Measurements from ENCODE around the gene AXL. TPM values are rescaled to one million over a fixed set of nuclear protein-coding genes. Genes with fewer than 3 reads are reported as not detected.
A peak's percentile ranks its signal among the peaks of the same experiment; 100 is the strongest.

Gene AXL
- total and polyA plus RNA-seq, 9 of the 15 experiments (the other 6 are each of a cell fraction or from before 2014, with no cell fraction given), result 0.80 to 6.6 (median 1.6) TPM

DNA sequence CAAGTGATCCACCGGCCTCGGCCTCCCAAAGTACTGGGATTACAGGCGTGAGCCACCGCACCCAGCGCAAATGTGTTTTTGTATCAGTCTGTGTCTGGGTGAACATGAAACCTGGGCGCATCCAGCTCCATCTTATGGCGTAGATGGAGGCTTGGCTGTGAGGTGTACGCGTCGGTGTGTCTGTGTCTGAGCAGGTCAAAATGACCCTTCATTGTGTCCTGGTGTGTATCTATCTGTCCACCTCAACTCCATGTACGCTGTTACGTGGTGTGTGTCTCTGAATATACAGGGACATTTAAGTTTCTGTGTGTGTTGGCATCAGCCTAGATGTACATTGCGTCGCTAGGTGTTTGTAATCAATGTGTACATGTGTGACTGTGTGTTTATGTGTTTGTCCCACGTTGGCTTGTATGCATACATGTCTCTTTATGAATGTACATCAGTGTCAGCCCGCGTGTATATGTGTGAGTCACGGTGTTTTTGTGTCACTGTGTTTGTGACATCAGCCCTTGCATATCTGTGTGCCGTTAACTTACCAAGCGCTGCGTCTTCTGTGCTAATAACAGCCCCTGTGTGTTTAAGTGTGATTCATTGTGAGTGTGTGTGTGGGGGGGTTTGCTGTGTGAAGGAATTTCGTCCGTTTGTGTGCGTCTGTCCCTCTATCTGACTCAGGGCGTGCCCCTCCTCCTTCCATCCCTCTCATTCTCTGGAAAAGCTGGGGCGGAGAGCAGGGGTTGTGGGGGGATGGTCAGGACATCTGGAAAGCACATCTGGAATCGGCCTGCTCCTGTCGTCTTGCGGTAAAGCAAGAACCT, 6.4 kb downstream of the AXL start (continued):
- TF ChIP-seq, protein P1, sequence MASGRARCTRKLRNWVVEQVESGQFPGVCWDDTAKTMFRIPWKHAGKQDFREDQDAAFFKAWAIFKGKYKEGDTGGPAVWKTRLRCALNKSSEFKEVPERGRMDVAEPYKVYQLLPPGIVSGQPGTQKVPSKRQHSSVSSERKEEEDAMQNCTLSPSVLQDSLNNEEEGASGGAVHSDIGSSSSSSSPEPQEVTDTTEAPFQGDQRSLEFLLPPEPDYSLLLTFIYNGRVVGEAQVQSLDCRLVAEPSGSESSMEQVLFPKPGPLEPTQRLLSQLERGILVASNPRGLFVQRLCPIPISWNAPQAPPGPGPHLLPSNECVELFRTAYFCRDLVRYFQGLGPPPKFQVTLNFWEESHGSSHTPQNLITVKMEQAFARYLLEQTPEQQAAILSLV (tag; IDR thresholded peaks at IDR 0.05), result no peak
- TF ChIP-seq ZNF175 (CRISPR knock-in tag; IDR thresholded peaks at IDR 0.05; ENCODE audit: low read depth), result no peak
- 0 out of 2 replicates have a peak, but pooled peaks have one; percentile 11 for TF ChIP-seq BRD4 (IDR thresholded peaks at IDR 0.05)
- no peak; the same call in 1 of the 2 replicates for TF ChIP-seq ZBED1 (IDR thresholded peaks at IDR 0.05)
- TF ChIP-seq NFIX (CRISPR knock-in tag; IDR thresholded peaks at IDR 0.05; ENCODE audit: low read depth), result no peak
- no peak for TF ChIP-seq L3MBTL2 (IDR thresholded peaks at IDR 0.05)
- TF ChIP-seq TFAM (CRISPR knock-in tag; conservative IDR thresholded peaks at IDR 0.05), result no peak
- TF ChIP-seq, protein P2, sequence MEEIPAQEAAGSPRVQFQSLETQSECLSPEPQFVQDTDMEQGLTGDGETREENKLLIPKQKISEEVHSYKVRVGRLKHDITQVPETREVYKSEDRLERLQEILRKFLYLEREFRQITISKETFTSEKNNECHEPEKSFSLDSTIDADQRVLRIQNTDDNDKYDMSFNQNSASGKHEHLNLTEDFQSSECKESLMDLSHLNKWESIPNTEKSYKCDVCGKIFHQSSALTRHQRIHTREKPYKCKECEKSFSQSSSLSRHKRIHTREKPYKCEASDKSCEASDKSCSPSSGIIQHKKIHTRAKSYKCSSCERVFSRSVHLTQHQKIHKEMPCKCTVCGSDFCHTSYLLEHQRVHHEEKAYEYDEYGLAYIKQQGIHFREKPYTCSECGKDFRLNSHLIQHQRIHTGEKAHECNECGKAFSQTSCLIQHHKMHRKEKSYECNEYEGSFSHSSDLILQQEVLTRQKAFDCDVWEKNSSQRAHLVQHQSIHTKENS (CRISPR knock-in tag; IDR thresholded peaks at IDR 0.05), result no peak
- TF ChIP-seq ZNF785 (CRISPR knock-in tag; IDR thresholded peaks at IDR 0.05), result no peak
- TF ChIP-seq, protein P3, sequence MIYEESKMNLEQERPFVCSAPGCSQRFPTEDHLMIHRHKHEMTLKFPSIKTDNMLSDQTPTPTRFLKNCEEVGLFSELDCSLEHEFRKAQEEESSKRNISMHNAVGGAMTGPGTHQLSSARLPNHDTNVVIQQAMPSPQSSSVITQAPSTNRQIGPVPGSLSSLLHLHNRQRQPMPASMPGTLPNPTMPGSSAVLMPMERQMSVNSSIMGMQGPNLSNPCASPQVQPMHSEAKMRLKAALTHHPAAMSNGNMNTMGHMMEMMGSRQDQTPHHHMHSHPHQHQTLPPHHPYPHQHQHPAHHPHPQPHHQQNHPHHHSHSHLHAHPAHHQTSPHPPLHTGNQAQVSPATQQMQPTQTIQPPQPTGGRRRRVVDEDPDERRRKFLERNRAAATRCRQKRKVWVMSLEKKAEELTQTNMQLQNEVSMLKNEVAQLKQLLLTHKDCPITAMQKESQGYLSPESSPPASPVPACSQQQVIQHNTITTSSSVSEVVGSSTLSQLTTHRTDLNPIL (CRISPR knock-in tag; IDR thresholded peaks at IDR 0.05), result no peak
- no peak for TF ChIP-seq TCF7 (IDR thresholded peaks at IDR 0.05; ENCODE audit: borderline replicate concordance)
- TF ChIP-seq, protein P4, sequence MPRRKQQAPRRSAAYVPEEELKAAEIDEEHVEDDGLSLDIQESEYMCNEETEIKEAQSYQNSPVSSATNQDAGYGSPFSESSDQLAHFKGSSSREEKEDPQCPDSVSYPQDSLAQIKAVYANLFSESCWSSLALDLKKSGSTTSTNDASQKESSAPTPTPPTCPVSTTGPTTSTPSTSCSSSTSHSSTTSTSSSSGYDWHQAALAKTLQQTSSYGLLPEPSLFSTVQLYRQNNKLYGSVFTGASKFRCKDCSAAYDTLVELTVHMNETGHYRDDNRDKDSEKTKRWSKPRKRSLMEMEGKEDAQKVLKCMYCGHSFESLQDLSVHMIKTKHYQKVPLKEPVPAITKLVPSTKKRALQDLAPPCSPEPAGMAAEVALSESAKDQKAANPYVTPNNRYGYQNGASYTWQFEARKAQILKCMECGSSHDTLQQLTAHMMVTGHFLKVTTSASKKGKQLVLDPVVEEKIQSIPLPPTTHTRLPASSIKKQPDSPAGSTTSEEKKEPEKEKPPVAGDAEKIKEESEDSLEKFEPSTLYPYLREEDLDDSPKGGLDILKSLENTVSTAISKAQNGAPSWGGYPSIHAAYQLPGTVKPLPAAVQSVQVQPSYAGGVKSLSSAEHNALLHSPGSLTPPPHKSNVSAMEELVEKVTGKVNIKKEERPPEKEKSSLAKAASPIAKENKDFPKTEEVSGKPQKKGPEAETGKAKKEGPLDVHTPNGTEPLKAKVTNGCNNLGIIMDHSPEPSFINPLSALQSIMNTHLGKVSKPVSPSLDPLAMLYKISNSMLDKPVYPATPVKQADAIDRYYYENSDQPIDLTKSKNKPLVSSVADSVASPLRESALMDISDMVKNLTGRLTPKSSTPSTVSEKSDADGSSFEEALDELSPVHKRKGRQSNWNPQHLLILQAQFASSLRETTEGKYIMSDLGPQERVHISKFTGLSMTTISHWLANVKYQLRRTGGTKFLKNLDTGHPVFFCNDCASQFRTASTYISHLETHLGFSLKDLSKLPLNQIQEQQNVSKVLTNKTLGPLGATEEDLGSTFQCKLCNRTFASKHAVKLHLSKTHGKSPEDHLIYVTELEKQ (CRISPR knock-in tag; IDR thresholded peaks at IDR 0.05), result no peak
- TF ChIP-seq, protein P5, sequence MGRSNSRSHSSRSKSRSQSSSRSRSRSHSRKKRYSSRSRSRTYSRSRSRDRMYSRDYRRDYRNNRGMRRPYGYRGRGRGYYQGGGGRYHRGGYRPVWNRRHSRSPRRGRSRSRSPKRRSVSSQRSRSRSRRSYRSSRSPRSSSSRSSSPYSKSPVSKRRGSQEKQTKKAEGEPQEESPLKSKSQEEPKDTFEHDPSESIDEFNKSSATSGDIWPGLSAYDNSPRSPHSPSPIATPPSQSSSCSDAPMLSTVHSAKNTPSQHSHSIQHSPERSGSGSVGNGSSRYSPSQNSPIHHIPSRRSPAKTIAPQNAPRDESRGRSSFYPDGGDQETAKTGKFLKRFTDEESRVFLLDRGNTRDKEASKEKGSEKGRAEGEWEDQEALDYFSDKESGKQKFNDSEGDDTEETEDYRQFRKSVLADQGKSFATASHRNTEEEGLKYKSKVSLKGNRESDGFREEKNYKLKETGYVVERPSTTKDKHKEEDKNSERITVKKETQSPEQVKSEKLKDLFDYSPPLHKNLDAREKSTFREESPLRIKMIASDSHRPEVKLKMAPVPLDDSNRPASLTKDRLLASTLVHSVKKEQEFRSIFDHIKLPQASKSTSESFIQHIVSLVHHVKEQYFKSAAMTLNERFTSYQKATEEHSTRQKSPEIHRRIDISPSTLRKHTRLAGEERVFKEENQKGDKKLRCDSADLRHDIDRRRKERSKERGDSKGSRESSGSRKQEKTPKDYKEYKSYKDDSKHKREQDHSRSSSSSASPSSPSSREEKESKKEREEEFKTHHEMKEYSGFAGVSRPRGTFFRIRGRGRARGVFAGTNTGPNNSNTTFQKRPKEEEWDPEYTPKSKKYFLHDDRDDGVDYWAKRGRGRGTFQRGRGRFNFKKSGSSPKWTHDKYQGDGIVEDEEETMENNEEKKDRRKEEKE (IDR thresholded peaks at IDR 0.05; ENCODE audit: borderline replicate concordance in 1 of 2, control insufficient read depth in 1 of 2, low read depth in 2 of 2, low read length in 1 of 2), result 0 out of 4 replicates have a peak, but pooled peaks of 1 of the 2 experiments have one; percentile 40
- TF ChIP-seq NFE2L1 (tag; IDR thresholded peaks at IDR 0.05; ENCODE audit: borderline replicate concordance, low read depth), result no peak
- no peak for TF ChIP-seq TAF7 (tag; IDR thresholded peaks at IDR 0.05)
- no peak for TF ChIP-seq PURB (CRISPR knock-in tag; IDR thresholded peaks at IDR 0.05; ENCODE audit: low read depth)
